ENCODE measurements around the gene IRGC. TPM values are rescaled to one million over a fixed set of nuclear protein-coding genes. Genes with fewer than 3 reads are reported as not detected.

The IRGC gene
- total RNA-seq, 1 experiment from 2014 or later = not detected

Other genes starting within 250 kb of the IRGC start
- 14.6 to 15.6 TPM (median 14.8 TPM) in 3 replicates for gene PHLDB3, start 211.3 kb upstream of the IRGC start, total RNA-seq (2021)
- 19.0 to 23.5 TPM (median 21.2 TPM) in 3 replicates for gene ETHE1, start 188.9 kb upstream of the IRGC start, total RNA-seq (2021)
- 0.13 to 0.25 TPM in 2 of 3 replicates, not detected in the other for gene ZNF575, start 182.9 kb upstream of the IRGC start, total RNA-seq (2021)
- gene XRCC1, start 140.5 kb upstream of the IRGC start, total RNA-seq (2021) = 46.5 to 50.8 TPM (median 48.3 TPM) in 3 replicates
- gene PINLYP, start 140.3 kb upstream of the IRGC start, total RNA-seq (2021) = 6.4 to 11.3 TPM (median 10.6 TPM) in 3 replicates
- 33.6 to 38.1 TPM (median 35.5 TPM) in 3 replicates for gene IRGQ, start 119.9 kb upstream of the IRGC start, total RNA-seq (2021)
- 15.9 to 18.5 TPM (median 16.5 TPM) in 3 replicates for gene ZNF576, start 119.5 kb upstream of the IRGC start, total RNA-seq (2021)
- 0.34 to 0.44 TPM (median 0.42 TPM) in 3 replicates for gene SRRM5, start 104.0 kb upstream of the IRGC start, total RNA-seq (2021)
- 19.2 to 20.1 TPM (median 20.0 TPM) in 3 replicates for gene ZNF428, start 96.4 kb upstream of the IRGC start, total RNA-seq (2021)
- gene CADM4, start 76.2 kb upstream of the IRGC start, total RNA-seq (2021) = 12.2 to 13.3 TPM (median 12.4 TPM) in 3 replicates
- 10.5 to 14.4 TPM (median 13.5 TPM) in 3 replicates for gene PLAUR, start 45.9 kb upstream of the IRGC start, total RNA-seq (2021)
- gene SMG9, start 38.9 kb downstream of the IRGC start, total RNA-seq (2021) = 25.7 to 39.6 TPM (median 34.3 TPM) in 3 replicates
- 0.76 to 1.1 TPM (median 0.98 TPM) in 3 replicates for gene KCNN4, start 64.9 kb downstream of the IRGC start, total RNA-seq (2021)
- gene LYPD5, start 86.4 kb downstream of the IRGC start, total RNA-seq (2021) = 0.39 to 0.78 TPM (median 0.46 TPM) in 3 replicates
- gene ZNF283, start 111.2 kb downstream of the IRGC start, total RNA-seq (2021) = 6.2 to 7.1 TPM (median 6.7 TPM) in 3 replicates
- gene ZNF404, start 167.9 kb downstream of the IRGC start, total RNA-seq (2021) = 3.0 to 5.1 TPM (median 3.2 TPM) in 3 replicates
- 10.1 to 12.2 TPM (median 11.0 TPM) in 3 replicates for gene ZNF45, start 219.2 kb downstream of the IRGC start, total RNA-seq (2021)
- 7.0 to 7.6 TPM (median 7.2 TPM) in 3 replicates for gene ZNF221, start 235.2 kb downstream of the IRGC start, total RNA-seq (2021)